GM13976 (cell line): ENCODE results near the gene MCM5.

Experiments
- DNase-seq: peaks from one replicate; pipeline ENCODE4 v3.0.0; 2012; ENCODE audit warnings: low spot score
- in situ Hi-C: fragments of 300-500 bp; cut with MboI; formaldehyde crosslinking; loops from one replicate; pipeline ENCODE4 v1.12.0; 2022; ENCODE audit warnings: low sequenced_read_pairs, mixed read lengths, inconsistent platforms; ENCODE audit not compliant: unreplicated experiment
- TF ChIP-seq, protein P1 (sequence below): IDR thresholded peaks from 2 replicates; pipeline ENCODE4 v1.5.1; 2012; ENCODE audit warnings: borderline replicate concordance, mild to moderate bottlenecking; ENCODE audit not compliant: insufficient read depth; ENCODE audit errors: extremely low read depth, missing control alignments, control extremely low read depth

Gene MCM5

DNA sequence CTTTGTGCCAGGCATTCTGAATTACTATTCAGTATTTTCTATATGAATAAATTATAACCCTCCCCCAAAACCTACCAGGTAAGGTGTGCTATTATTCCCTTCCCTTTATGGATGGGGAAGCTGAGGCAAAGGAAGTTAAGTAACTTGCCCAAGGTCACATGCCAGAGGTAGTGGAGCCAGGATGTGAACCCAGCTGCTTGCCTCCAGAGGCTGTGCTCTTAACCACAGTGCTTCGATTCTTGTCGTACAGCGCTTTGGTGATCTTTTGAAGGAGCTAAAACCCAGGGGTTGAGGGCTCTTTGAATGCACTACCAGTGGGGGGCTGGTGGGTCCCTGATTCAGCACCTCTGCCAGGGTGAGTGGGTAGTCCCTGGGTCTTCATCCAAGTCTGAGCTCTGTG, 18.8 kb downstream of the MCM5 start:
- TF ChIP-seq, protein P1, sequence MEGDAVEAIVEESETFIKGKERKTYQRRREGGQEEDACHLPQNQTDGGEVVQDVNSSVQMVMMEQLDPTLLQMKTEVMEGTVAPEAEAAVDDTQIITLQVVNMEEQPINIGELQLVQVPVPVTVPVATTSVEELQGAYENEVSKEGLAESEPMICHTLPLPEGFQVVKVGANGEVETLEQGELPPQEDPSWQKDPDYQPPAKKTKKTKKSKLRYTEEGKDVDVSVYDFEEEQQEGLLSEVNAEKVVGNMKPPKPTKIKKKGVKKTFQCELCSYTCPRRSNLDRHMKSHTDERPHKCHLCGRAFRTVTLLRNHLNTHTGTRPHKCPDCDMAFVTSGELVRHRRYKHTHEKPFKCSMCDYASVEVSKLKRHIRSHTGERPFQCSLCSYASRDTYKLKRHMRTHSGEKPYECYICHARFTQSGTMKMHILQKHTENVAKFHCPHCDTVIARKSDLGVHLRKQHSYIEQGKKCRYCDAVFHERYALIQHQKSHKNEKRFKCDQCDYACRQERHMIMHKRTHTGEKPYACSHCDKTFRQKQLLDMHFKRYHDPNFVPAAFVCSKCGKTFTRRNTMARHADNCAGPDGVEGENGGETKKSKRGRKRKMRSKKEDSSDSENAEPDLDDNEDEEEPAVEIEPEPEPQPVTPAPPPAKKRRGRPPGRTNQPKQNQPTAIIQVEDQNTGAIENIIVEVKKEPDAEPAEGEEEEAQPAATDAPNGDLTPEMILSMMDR: no peak
- no peak for DNase-seq
- in situ Hi-C loops: no loop called here

DNA sequence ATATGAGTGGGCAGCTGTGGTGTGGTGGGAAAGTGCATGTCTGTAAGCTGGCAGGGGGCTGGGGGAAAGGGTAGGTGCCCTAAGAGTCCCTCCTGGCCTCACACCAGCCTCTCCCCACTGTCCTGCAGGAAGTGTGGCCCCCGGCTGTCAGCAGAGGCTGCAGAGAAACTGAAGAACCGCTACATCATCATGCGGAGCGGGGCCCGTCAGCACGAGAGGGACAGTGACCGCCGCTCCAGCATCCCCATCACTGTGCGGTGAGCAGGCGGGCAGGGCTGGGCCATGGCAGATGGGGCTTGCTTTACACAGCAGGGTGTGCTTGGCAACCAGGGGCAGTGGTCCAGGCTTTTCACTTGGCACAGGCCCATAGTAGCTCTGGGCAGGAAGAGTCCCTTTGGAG, 19.8 kb downstream of the MCM5 start:
- in situ Hi-C loops: no loop called here
- no peak for DNase-seq
- TF ChIP-seq, protein P1: no peak

DNA sequence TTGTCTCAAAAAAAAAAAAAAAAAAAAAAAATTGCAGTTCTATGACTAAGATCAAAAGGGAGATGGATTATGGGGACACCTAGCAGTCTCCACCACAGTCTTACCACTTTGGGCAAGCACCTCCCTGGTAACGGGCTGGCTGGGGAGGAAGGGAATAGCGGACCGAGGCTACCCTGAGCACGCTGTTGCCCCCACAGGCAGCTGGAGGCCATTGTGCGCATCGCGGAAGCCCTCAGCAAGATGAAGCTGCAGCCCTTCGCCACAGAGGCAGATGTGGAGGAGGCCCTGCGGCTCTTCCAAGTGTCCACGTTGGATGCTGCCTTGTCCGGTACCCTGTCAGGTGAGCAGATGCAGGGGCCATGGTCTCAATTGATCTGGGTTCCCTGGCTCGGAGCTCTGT, 21.2 kb downstream of the MCM5 start:
- in situ Hi-C loops: no loop called here
- no peak for DNase-seq
- TF ChIP-seq, protein P1: no peak

DNA sequence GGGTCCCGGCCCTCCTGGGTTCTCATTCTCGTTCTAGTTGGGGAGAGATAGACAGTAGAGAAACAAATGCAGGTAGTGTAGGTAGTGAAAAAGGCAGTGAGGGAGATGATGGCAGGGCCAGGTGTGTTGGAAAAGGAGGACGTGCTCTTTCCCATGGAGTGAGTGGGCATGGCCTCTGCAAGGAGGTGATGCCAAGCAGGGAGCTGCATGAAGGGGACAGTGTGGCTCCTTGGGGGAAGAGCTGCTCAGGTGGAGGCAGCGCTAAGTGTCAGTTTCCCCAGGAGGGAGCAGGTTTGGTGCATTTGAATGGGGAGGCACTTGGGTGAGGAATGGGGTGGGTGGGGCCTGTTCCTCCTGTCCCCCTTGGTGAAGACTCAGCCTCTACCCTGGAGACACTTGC, 22.2 kb downstream of the MCM5 start:
- TF ChIP-seq, protein P1: no peak
- in situ Hi-C loops: no loop called here
- DNase-seq: no peak

DNA sequence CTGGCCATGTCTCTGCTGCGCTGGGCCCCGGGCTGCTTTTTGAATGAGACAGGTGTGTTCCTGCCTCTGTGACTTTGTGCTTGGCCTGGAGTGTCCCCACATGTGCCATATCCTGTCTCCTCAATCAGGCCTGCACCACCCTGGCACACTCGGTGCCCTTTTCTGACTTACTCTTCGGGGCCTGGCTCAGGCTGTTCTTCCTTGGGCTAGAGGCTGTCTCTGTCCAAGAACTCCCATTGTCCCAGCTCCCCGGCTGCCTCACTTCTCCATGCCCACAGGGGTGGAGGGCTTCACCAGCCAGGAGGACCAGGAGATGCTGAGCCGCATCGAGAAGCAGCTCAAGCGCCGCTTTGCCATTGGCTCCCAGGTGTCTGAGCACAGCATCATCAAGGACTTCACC, 23.0 kb downstream of the MCM5 start:
- no peak for DNase-seq
- in situ Hi-C loops: no loop called here
- TF ChIP-seq, protein P1: no peak

DNA sequence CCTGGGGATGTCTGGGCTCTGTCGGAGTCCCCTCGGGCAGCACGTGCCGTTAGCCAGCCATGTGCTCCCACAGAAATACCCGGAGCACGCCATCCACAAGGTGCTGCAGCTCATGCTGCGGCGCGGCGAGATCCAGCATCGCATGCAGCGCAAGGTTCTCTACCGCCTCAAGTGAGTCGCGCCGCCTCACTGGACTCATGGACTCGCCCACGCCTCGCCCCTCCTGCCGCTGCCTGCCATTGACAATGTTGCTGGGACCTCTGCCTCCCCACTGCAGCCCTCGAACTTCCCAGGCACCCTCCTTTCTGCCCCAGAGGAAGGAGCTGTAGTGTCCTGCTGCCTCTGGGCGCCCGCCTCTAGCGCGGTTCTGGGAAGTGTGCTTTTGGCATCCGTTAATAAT, 24.1 kb downstream of the MCM5 start:
- TF ChIP-seq, protein P1: no peak
- in situ Hi-C loops: no loop called here

DNA sequence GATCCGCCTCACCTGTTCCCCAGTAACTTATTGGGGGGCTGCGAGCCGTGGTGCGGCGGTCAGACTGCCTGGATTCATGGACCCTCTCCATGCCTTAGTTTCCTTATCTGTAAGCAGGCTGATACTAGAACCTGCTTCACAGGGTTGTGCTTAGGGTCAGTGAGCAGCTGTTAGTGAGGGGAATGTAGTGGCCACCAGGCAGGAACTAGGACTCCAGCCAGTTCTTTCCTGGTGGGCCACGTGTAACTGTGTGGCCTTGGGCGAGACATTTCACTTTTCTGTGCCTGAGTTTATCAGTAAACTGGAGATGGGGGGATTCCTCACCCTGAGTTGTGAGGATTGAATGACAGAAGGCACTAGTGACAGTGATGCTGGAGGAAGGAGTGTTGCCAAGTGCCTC, 24.8 kb downstream of the MCM5 start:
- in situ Hi-C loops: no loop called here
- DNase-seq: no peak
- TF ChIP-seq, protein P1: no peak

More for the DNA sequence above, 24.1 kb downstream of the MCM5 start:
- no peak for DNase-seq
